HG03520 (cell line): ENCODE data around the gene RAB34.
A peak's percentile ranks its signal among the peaks of the same experiment; 100 is the strongest.
"Not testable (repeated sequence)": the region's sequence is repeated elsewhere in the genome, so short reads cannot be mapped to it uniquely, and the experiment has no call there.

Experiments used
- ATAC-seq: cut with Tn5 transposase; IDR thresholded peaks from one replicate; pipeline ENCODE4 v1.9.1; 2021; ENCODE audit warnings: mild to moderate bottlenecking, moderate library complexity; ENCODE audit not compliant: unreplicated experiment

The RAB34 gene

DNA sequence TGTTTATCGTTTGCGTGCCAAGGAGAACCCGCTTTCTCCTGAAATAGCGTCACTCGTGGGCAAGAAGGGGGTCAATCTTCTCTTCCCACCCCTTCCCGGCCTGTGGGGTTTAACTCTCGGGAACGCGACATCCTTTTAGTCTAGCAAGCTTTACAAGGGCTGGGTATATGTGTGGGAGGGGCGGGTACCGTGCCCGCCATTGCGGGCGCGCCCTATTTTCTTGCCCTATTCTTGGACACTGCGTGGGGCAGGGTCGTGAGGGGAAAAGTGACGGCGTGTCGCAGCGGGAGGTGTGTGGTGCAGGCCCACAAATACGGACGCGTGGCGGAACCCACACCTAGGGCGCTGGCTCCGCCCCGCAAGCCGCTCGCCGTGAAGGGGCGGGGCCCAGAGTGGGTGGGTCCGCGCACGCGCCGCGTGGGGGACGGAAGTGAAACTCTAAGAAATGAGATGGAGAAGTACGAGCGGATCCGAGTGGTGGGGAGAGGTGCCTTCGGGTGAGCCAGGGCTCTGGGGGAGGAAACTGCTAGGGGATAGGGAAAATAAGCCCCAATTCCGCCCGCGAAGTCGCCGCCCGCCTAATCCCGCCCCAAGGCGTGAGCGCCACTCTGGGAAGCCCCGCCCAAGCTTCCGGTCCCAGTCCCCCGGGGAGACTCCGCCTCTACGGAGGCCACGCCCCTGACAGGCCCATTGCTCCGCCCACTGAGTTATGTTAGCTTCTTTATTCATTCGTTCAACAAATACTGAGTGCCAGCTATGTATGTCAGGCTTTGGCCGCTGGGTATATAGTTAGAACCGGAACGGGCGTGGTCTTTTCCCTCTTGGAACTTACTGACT lies 10.9 kb upstream of the RAB34 start, which contains the start of gene NEK8:
Gene NEK8, plus strand, starts transcription at position 425 of the 837 bp plus-strand sequence. Its CDS starts 26 bp downstream, at position 451.
- ATAC-seq = peak; percentile 27

DNA sequence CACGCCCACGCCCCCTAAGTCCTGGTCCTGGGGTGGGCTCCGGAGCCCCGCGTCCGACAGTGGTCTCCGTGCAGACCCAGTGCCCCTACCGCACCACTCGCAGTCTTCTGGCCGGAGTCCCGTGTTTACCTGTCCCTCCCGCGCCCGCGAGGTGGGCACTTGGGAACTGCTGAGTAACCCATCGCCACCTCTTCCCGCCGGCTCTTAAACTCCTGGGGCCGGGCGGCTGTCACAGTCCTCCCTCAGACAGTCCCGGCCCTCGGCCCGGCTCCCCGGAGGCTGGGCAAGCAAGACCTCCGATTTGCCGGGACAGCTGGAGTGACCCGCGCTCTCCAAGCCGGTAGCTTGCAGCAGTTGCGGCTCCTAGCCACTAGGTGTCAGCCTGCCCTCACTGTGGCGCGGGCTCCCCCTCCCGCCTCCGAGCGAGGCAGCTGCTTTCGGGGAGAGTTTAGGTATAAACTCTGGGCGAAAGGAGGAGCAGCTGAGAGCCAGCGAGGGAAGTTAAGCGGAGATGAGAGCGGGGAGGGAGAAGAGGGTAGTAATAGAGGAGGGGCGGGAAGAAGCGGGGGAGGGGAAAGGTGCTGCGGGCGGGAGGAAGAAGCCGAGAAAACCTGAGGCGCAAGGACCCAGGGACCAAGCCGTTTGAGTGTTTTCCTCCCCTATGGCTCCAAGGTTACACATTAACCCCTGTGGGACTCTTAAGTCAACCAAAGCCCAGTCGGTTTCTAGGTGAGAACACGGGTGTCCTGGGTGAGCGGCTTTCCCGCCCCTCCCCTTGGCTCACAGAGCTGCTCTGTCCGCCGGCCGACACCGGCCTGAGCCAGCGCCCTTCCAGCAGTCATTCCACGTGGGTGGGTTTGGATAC lies 9.2 kb upstream of the RAB34 start:
- ATAC-seq = peak; percentile 31

DNA sequence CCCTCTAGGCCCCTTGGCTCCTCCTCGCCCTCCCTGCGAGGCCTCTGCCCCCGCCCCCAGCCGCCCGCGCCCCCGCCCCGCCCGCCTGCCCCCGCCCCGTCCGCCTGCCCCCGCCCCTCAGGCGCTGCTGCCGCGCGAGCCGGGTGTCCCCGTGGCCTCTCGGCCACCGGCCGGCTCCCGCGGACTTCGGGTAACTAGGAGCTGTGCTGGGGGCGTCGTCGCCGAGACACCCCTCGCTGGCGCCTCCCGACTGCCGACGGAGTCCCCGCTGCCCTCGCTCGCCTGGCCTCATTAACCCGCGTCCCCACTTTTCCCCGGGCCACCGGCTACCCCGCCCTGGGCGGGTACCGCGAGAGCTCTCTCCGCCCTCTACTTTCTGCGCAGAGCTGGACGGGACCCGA lies 8.6 kb upstream of the RAB34 start, which contains the start of gene TLCD1:
Gene TLCD1, minus strand, starts transcription at position 8 of the 401 bp plus-strand sequence. CDS start 136 bp downstream, outside the sequence.
- no peak for ATAC-seq

DNA sequence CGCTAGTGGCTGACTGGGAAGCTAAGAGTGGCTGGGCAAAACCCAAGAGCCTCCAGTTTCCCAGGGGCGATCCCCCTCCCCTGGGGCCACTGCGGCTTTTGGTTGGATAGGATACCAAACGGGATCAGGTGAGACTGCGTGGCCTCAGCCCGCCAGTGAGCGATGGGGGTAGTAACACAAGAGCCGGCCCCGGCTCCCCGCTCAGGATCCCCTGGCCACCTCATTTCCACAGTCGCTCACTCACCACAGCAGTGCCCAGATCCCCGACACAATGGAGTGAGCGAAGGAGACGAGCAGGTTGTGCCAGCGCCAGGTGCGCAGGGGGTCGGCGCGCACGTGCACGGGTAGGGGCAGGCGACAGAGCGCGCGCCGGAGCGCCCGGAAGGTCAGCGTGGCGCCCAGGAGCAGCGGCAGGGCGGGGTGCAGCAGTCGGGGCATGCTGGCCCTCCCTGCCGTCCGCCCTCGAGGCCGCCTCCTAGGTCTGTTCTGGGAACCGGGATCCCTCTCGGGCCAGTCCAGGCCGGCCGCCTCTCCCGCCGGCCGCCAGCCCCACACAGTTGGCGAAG lies 8.1 kb upstream of the RAB34 start:
- no peak for ATAC-seq

DNA sequence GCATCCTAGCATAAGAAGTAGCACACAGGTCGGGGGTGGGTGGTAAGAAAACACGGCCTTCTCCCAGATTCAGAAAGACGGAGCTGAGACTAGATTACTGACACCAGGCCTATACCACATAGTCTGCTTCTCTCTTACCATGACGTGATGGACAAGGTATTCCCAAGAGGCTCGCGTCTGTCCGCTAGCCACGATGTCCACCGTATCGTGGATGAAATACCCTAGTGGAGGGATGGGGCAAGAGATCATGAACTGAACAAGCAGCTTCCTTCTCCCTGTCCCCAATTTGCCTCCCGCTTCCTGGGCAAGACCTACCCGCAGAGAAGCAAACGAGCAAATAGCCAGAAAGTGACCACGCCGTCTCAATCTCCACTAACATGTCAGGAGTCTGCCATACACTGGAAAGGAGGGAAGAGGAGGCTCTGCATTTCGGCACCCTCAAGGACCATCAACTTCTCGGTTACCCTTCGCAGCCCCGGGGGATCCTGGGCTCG lies 7.5 kb upstream of the RAB34 start:
- ATAC-seq = no peak

DNA sequence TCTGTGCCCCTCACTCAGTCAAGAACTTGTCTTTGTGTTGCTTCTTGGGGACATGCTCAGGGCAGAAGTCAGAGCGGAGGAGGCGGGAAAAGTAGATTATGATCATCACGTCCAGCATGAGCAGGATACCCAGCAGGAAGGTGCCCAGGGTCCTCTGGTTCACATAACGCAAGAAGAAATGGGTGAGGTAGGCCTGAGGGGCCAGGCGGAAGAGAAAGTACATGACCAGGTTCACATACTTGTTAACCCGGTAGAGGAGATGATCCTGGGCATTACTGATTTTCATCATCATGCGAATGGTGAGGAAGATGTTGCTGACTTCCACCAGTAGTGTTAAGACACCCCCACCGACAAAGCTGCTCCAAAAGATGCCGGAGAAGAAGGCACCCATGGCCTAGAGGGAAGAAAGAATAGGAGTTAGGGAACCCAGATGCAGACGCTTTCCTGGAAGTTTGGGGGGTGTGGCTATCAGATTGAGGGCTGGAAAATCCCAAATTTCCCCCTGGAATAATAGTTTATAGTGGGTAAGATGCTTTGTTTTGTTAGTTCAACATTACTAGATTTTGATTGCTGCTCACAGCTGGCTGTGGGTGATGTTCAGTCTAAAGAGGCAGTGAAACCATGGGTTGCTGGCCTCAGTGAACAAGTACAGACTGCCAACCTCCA lies 7.0 kb upstream of the RAB34 start:
- no peak for ATAC-seq

DNA sequence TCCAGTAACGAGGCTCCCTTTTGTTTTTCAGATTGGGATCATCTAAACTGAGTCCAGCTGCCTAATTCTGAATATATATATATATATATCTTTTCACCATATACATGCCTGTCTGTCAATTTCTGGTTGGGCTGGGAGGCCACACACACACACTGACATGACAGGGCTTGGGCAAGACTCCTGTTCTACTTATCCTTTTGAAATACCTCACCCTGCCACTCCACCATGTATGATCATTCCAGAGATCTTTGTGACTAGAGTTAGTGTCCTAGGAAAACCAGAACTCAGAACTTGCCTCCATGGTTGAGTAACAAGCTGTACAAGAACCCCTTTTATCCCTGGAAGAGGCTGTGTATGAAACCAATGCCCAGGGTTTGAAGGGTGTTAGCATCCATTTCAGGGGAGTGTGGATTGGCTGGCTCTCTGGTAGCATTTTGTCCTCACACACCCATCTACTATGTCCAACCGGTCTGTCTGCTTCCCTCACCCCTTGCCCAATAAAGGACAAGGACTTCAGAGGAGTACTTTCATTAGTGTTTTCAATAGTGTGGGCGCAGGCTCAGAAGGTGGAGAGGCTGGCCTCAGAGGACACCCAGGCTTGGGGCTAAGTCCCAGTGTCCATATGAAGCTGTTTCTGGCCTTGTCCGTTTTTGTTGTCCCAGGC lies 6.3 kb upstream of the RAB34 start:
- not testable (repeated sequence) for ATAC-seq

DNA sequence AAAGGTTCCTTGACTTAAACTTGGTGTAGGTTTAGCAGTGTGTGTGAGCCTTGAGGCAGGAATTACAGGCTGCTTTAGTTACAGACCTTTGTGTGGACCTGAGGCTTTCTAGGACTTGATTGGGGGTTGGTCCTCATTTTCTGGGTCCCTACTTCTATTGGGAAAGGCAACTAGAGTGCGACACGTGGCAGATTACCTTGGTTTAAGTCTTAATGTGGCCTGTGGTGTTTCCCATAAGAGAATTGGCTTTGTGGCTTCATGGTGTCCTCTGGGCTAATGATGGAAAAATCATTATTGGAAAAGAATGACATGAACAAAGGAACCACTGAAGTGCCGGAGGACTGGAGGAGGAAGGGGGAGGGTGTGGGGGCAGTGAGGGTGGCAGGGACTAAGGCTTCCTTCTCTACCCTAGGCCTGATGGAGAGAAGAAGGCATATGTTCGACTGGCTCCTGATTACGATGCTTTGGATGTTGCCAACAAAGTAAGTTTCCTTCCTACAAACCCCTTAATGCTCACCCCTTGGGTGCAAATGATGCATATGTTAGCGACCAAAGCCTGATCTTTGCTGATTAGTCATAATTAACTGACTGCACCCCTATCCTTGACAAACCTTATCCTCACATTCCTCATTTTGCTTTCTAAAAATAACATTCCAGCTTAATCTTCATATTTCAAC lies 5.6 kb upstream of the RAB34 start:
- ATAC-seq = no peak

DNA sequence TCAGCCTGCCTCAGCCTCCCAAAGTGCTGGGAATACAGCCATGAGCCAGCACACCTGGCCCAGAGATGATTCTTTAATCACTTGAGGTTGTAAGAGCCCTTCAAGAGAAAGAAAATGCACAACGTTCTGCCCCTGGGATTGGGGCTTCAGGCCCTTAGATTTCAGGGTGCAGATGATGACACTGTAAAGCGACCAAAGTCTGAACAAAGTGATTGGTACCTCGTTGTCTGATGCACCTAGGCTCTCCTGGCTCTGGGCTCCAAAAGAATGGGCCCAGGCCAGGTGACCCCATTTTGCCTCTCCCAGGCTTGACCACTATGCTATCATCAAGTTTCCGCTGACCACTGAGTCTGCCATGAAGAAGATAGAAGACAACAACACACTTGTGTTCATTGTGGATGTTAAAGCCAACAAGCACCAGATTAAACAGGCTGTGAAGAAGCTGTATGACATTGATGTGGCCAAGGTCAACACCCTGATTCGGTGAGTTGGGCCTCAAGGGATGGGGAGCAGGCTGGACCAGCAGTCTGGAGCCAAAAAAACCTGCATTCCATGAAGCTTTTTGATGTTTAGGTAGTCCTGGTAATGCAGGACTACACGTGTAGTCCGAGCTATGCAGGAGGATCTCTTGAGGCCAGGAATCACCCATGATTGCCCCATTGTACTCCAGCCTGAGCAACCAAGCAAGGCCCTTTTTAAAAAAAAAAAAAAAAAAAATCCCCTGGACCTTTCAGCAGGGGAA lies 4.9 kb upstream of the RAB34 start:
- ATAC-seq = no peak

DNA sequence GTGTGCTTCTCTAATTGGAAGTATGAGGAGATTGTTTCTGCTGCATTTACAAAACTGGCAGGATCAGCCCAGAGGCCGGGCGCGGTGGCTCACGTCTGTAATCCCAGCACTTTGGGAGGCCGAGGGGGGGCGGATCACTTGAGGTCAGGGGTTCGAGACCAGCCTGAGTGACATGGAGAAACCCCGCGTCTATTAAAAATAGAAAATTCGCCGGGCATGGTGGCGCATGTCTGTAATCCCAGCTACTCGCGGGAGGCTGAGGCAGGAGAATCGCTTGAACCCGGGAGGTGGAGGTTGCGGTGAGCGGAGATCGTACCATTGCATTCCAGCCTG lies 3.3 kb upstream of the RAB34 start:
- not testable (repeated sequence) for ATAC-seq

DNA sequence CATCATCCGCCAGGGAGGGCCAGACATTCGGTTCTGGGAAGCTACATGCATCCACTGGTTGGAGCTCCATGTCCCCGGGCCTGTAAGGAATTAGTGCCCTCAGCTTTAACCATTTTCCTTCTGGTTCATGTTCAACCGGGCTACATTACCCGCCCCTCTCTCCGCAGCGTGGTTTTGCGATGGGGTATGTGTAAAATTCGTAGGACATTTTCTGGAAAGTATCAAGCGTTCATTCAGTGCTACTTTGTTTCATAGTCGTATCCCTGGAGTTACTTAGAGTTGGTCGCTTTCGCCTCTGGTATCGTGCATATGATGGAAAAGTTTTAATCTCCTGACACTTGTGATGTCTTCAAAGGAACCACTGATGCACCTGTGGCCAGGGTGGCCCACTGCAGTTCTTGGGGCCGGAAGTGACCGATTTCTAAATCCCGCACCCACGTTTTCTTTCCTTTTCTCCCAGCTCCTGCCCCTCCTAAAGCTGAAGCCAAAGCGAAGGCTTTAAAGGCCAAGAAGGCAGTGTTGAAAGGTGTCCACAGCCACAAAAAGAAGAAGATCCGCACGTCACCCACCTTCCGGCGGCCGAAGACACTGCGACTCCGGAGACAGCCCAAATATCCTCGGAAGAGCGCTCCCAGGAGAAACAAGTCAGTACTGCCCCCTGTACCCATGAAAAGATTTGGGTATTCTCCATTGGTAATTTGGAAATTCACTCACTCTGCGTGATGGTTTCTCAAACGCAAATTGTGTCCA lies 2.8 kb upstream of the RAB34 start:
- no peak for ATAC-seq

DNA sequence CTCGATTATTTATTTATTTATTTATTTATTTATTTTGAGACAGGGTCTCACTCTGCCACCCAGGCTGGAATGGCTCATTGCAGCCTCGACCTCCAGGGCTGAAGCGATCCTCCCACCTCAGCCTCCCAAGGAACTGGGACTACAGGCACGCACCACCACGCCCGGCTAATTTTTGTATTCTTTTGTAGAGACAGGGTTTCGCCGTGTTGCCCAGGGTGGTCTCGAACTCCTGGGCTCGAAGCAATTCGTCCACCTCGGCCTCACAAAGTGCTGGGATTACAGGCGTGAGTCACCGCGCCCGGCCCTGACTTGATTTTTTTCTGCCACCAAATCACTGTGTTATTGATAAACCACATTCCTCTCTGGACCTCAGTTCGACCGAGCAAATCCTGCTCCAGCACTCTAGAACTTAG lies 1.4 kb upstream of the RAB34 start:
- no peak for ATAC-seq

DNA sequence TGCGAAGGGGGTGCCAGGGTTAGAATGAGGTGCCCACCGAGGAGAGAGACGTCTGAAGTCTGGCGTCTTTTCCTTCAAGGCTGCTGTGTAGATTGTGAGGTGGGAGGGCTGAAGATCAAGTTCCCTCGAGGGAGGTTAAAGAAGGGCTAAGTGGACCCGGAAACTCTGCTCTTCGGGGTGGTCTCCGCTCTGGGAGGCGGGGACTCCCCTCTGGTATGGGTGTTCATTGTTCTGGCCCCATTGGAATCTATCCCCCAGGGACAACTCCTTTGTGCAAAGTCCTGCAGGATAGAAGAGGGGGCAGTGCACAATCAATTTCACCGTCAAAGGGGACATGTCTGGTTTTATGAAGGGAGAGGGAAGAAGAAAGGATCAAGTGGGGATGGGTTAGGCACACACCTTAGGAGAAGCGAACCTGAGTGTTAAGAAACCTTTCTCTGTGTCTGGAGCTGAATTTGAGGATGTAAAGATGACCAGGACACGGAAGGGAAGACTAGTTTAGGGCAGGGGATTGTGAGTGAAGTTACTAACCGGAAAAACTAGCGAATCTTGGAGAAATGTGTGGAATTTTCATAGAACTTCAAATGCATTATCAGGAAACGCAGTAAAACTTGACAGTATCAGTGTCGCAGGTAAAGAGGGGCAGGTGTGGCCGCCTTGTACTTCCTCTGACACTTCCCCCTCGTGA lies 809 bp upstream of the RAB34 start:
- no peak for ATAC-seq

DNA sequence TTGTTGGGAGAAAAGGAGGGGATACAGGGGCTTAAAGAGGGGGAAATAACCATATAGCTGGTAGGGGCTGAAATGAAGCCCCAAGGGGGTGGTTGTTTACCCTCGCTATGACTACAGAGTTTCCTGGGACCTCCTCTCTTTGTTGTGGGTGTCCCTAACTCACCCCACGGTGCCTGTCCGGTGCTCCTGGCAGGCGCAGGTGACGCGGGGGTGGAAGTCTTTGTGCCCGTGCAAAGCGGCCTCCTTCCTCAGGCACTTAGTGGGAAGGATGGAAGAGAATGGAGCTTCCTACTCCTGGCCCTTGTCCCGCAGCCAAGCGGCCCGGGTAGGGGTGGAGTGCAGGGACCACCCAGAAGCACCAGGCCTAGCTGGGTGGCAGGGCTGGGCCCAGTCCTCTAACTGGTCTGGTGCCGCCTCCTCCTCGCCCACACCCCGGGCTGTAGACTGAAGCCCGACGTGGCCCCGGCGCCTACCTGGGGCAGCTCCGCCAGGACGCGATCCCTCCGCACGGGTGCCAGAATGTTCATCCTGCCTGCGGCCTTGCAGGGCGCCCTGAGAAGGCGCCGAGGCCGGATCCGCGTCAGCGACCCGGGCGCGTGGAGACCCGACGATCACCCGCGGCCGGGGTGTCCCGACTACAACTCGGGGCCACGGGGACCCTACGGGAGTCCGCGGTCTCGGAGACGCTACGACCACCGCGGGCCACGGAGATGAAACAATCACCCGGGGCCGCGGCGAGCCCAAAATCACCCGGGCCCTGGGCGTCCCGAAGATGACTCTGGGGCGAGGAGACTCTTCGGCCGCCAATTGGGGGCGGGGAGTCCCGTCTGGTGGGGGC lies 709 bp downstream of the RAB34 start:
- ATAC-seq = no peak

DNA sequence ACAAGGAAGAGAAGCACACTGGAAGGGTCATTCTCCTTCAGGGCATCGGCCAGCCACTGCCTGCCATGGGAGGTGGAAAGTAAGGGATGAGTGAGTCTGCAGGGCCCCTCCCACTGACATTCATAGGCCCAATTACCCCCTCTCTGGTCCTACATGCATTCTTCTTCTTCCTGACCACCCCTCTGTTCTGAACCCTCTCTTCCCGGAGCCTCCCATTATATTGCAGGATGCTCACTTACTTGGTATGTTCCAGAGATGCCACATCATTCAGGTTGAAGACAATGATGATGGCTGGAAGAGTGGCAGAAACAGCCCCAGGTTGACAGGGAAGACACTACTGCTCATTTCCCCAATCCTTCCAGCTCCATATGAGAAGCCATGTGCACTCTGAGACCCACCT lies 2.5 kb downstream of the RAB34 start:
- ATAC-seq = no peak

DNA sequence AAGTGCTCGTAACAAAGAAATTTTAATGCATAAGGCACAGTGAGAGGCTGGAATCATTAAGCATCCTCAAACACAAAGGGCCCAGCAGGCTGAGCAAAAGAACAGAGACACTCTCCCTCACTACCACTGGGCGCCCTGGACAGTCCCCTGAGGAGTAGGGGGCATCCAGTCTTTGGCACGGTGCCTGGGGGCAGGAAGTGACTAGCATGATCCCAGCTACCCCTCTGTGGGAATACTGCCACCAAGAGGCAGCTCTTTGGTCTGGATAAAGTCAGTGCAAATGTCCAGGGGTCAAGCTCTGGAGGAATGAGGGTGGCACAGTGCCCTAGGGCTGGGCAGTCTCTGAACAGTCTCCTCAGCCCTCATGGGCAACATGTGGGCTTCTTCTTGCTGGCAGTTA lies 3.4 kb downstream of the RAB34 start:
- ATAC-seq = no peak
